ENCODE measurements around the gene CNTNAP3B. TPM values are rescaled to one million over a fixed set of nuclear protein-coding genes. Genes with fewer than 3 reads are reported as not detected.
"Not testable (repeated sequence)": the region's sequence is repeated elsewhere in the genome, so short reads cannot be mapped to it uniquely, and the experiment has no call there.

Gene CNTNAP3B
- not detected in 2 replicates for total RNA-seq (2013; cell fraction: nucleolus; rRNA removed)
- total RNA-seq (2014; rRNA removed) (not detected in 2 replicates), total RNA-seq (2014; rRNA removed; fragmentation: Illumina TruSeq; extraction: Trizol) (not detected in 2 replicates), total RNA-seq (2021) (0.21 TPM in 1 of 2 replicates, not detected in the other), polyA plus RNA-seq (2011; rRNA removed) (0.03 TPM in 1 of 2 replicates, not detected in the other), polyA plus RNA-seq (2014; fragmentation: Illumina TruSeq; extraction: Trizol) (0.03 TPM in 1 of 2 replicates, not detected in the other), polyA plus RNA-seq (2014; fragmentation: Nextera tagmentation; extraction: Ambion mirVana) (not detected), polyA plus RNA-seq (2014; rRNA removed) (not detected in 2 replicates), polyA plus RNA-seq (2016; fragmentation: Nextera tagmentation; extraction: Ambion mirVana) (not detected), polyA minus RNA-seq (2011; rRNA and poly(A)+ RNA removed) (not detected in 2 replicates), Bru-seq, nascent RNA (percentile 1 among the genes with signal in this experiment), BruChase-seq, experiment 1, labeled RNA remaining after a 6-hour chase (percentile 2 among the genes with signal in this experiment), BruChase-seq, experiment 2, labeled RNA remaining after a 2-hour chase (percentile 1 among the genes with signal in this experiment)
- polyA plus RNA-seq (2011; ENCODE audit: low read depth) = not detected
- polyA plus RNA-seq (2011; cell fraction: cytosol; rRNA removed) = not detected in 2 replicates
- polyA plus RNA-seq (2011; cell fraction: nucleus; rRNA removed) = not detected in 2 replicates
- polyA plus RNA-seq (2012) = 0.08 TPM in 1 of 2 replicates, not detected in the other
- polyA minus RNA-seq (2011; cell fraction: cytosol; rRNA and poly(A)+ RNA removed) = not detected in 2 replicates
- 0.29 TPM in 1 of 2 replicates, not detected in the other for polyA minus RNA-seq (2011; cell fraction: nucleus; rRNA and poly(A)+ RNA removed)
- long read RNA-seq, experiment 1 = 0 reads
- long read RNA-seq, experiment 2 = 0 reads

- WGBS (ENCODE audit: insufficient coverage, insufficient replicate concordance, low lambda C conversion rate, missing lambda C conversion rate) = 28% methylated on average over 20 of the region's 72 CpGs
- CTCF ChIA-PET = not testable (repeated sequence)
Observed at GRCh38 chr9:42129073-42129729, at the start of gene CNTNAP3B. CNTNAP3B (minus strand) TSS chr9:42129426; CDS start chr9:42129094, 332 bp downstream.

GRCh38 chr9:42160299-42160698 is 31.1 kb upstream of the CNTNAP3B start:
- POLR2A ChIA-PET; intact Hi-C loops (cut with micrococcal nuclease; ENCODE audit: unreplicated experiment); H3K9ac ChIP-seq (ENCODE audit: control insufficient read depth, insufficient read depth, low read length); H3K9me3 ChIP-seq (replicated peaks; ENCODE audit: control insufficient read depth, insufficient read depth, low read length); RAD21 ChIA-PET (ENCODE audit: unreplicated experiment); FAIRE-seq; H3K27me3 ChIP-seq (replicated peaks in 1 of 2; ENCODE audit: control insufficient read depth in 2 of 2, insufficient read depth in 2 of 2, low read length in 1 of 2); SMC1A ChIA-PET (ENCODE audit: uncharacterized antibody, unreplicated experiment); H3K4me1 ChIP-seq (ENCODE audit: control insufficient read depth, insufficient read depth, low read length); H3K4me2 ChIP-seq (ENCODE audit: control insufficient read depth, insufficient read depth); H3K79me2 ChIP-seq (ENCODE audit: control insufficient read depth, insufficient read depth, low read length); CTCF ChIA-PET; H4K20me1 ChIP-seq (ENCODE audit: control insufficient read depth, insufficient read depth); H3K36me3 ChIP-seq (ENCODE audit: control insufficient read depth in 2 of 2, insufficient read depth in 2 of 2, low read length in 1 of 2); DNase-seq (ENCODE audit: low read depth, low spot score); BruUV-seq (replicated peaks); H3K27ac ChIP-seq (ENCODE audit: control insufficient read depth, insufficient read depth); in situ Hi-C loops (cut with MboI); ATAC-seq; H3K4me3 ChIP-seq; H2AFZ ChIP-seq (ENCODE audit: control insufficient read depth, low read depth, low read length): not testable (repeated sequence)
- 0% methylated on average over 1 of the region's 1 CpG for WGBS (ENCODE audit: insufficient coverage, insufficient replicate concordance, low lambda C conversion rate, missing lambda C conversion rate)

More at GRCh38 chr9:42129073-42129729, at the start of gene CNTNAP3B:
- H3K36me3 ChIP-seq (ENCODE audit: control insufficient read depth in 2 of 2, insufficient read depth in 2 of 2, low read length in 1 of 2); in situ Hi-C loops (cut with MboI); ATAC-seq; SMC1A ChIA-PET (ENCODE audit: uncharacterized antibody, unreplicated experiment); H3K9ac ChIP-seq (ENCODE audit: control insufficient read depth, insufficient read depth, low read length); POLR2A ChIA-PET; H3K4me1 ChIP-seq (ENCODE audit: control insufficient read depth, insufficient read depth, low read length); H3K4me3 ChIP-seq; RAD21 ChIA-PET (ENCODE audit: unreplicated experiment); FAIRE-seq; BruUV-seq (replicated peaks); intact Hi-C loops (cut with micrococcal nuclease; ENCODE audit: unreplicated experiment); H3K9me3 ChIP-seq (replicated peaks; ENCODE audit: control insufficient read depth, insufficient read depth, low read length); H4K20me1 ChIP-seq (ENCODE audit: control insufficient read depth, insufficient read depth); H3K27me3 ChIP-seq (replicated peaks in 1 of 2; ENCODE audit: control insufficient read depth in 2 of 2, insufficient read depth in 2 of 2, low read length in 1 of 2); H3K27ac ChIP-seq (ENCODE audit: control insufficient read depth, insufficient read depth); DNase-seq (ENCODE audit: low read depth, low spot score); H3K4me2 ChIP-seq (ENCODE audit: control insufficient read depth, insufficient read depth); H3K79me2 ChIP-seq (ENCODE audit: control insufficient read depth, insufficient read depth, low read length); H2AFZ ChIP-seq (ENCODE audit: control insufficient read depth, low read depth, low read length): not testable (repeated sequence)

GRCh38 chr9:42127056-42127841 is 2.0 kb downstream of the CNTNAP3B start:
- ATAC-seq; H3K36me3 ChIP-seq (ENCODE audit: control insufficient read depth in 2 of 2, insufficient read depth in 2 of 2, low read length in 1 of 2); H3K79me2 ChIP-seq (ENCODE audit: control insufficient read depth, insufficient read depth, low read length); FAIRE-seq; POLR2A ChIA-PET; H3K4me2 ChIP-seq (ENCODE audit: control insufficient read depth, insufficient read depth); H3K27ac ChIP-seq (ENCODE audit: control insufficient read depth, insufficient read depth); H3K9me3 ChIP-seq (replicated peaks; ENCODE audit: control insufficient read depth, insufficient read depth, low read length); intact Hi-C loops (cut with micrococcal nuclease; ENCODE audit: unreplicated experiment); BruUV-seq (replicated peaks); H3K4me1 ChIP-seq (ENCODE audit: control insufficient read depth, insufficient read depth, low read length); SMC1A ChIA-PET (ENCODE audit: uncharacterized antibody, unreplicated experiment); H3K27me3 ChIP-seq (replicated peaks in 1 of 2; ENCODE audit: control insufficient read depth in 2 of 2, insufficient read depth in 2 of 2, low read length in 1 of 2); CTCF ChIA-PET; in situ Hi-C loops (cut with MboI); DNase-seq (ENCODE audit: low read depth, low spot score); H3K4me3 ChIP-seq; H2AFZ ChIP-seq (ENCODE audit: control insufficient read depth, low read depth, low read length); RAD21 ChIA-PET (ENCODE audit: unreplicated experiment); H4K20me1 ChIP-seq (ENCODE audit: control insufficient read depth, insufficient read depth); H3K9ac ChIP-seq (ENCODE audit: control insufficient read depth, insufficient read depth, low read length): not testable (repeated sequence)
- whole genome bisulfite sequencing (ENCODE audit: insufficient coverage, insufficient replicate concordance, low lambda C conversion rate, missing lambda C conversion rate) = 40% methylated on average over 11 of the region's 12 CpGs
